Sigmoid colon (tissue), 7 donors: Measurements from ENCODE around the gene ATP2A2. TPM values are rescaled to one million over a fixed set of nuclear protein-coding genes. Genes with fewer than 3 reads are reported as not detected.

Experiments used
- DNase-seq: peaks from one replicate; pipeline ENCODE4 v3.0.0-alpha.2; 2019
- H3K27ac ChIP-seq, 4 donors: fragments of 200-600 bp; sonication (generic); one replicate each; pipeline ENCODE4 v1.5.1; 2016 to 2019; ENCODE audit warnings: mild to moderate bottlenecking in 1 of 4
- H3K27me3 ChIP-seq, 3 donors: fragments of 200-600 bp; sonication (generic); one replicate each; pipeline ENCODE4 v1.5.1; 2019; ENCODE audit warnings: mild to moderate bottlenecking in 1 of 3
- H3K36me3 ChIP-seq, 4 donors: fragments of 200-600 bp; sonication (generic); one replicate each; pipeline ENCODE4 v1.5.1; 2016 to 2019
- H3K4me1 ChIP-seq, 4 donors: fragments of 200-600 bp; sonication (generic); one replicate each; pipeline ENCODE4 v1.5.1; 2017 to 2019
- H3K4me3 ChIP-seq, 4 donors: fragments of 200-600 bp; sonication (generic); one replicate each; pipeline ENCODE4 v1.5.1; 2017 to 2019; ENCODE audit warnings: mild to moderate bottlenecking in 2 of 4, moderate library complexity in 1 of 4
- H3K9me3 ChIP-seq, 4 donors: fragments of 200-600 bp in 3 of 4; sonication (generic) in 3 of 4; one replicate each; pipeline versions ENCODE4 v1.5.1 to v1.6.1; 2013 to 2019
- CTCF ChIP-seq, 4 experiments: fragments of 450-650 bp in 3 of 4; fragments of 200-600 bp in 1 of 4; IDR thresholded peaks; one replicate each; pipeline ENCODE4 v1.5.1; 2016 to 2019; ENCODE audit warnings: antibody characterized with exemption in 4 of 4, mild to moderate bottlenecking in 3 of 4, moderate library complexity in 2 of 4
- EP300 ChIP-seq, 4 donors: sonication (generic); formaldehyde crosslinking; IDR thresholded peaks; one replicate each; pipeline ENCODE4 v1.6.1; 2017; ENCODE audit warnings: antibody characterized with exemption in 4 of 4
- POLR2A ChIP-seq, 2 donors: fragments of 450-650 bp; IDR thresholded peaks; one replicate each; pipeline ENCODE4 v1.6.1; 2016; ENCODE audit warnings: antibody characterized with exemption in 2 of 2, mild to moderate bottlenecking in 2 of 2, moderate library complexity in 2 of 2
- POLR2AphosphoS5 ChIP-seq, 4 donors: sonication (generic); formaldehyde crosslinking; IDR thresholded peaks; one replicate each; pipeline ENCODE4 v1.6.1; 2017; ENCODE audit warnings: antibody characterized with exemption in 4 of 4
- WGBS, 2 donors: extraction: QIAGEN DNeasy Blood & Tissue Kit; methylation state at CpG; one replicate each; pipeline ENCODE4 v1.1.7; 2013; 5-methylcytosine and 5-hydroxymethylcytosine counted together
- intact Hi-C: fragments of 100-400 bp; cut with DNase I; formaldehyde crosslinking; loops from one replicate; pipeline ENCODE4 v1.15.1; 2023
- polyA plus RNA-seq, 3 donors: library from polyadenylated mRNA; stranded (reverse); fragments of 200-250 nt; gene quantifications; one replicate each; pipeline ENCODE4 v1.2.3, GENCODE V29; 2013
- total RNA-seq, 4 donors: library from RNA; depleted of rRNA; stranded (reverse); fragments of >200 nt; gene quantifications; one replicate each; pipeline ENCODE4 v1.1.0, GENCODE V29; 2016
- donor health status: healthy with polysubstance abuse.
- donor health status: Bipolar disorder and iron deficiency.
- donor health status: healthy.

The ATP2A2 gene
- total and polyA plus RNA-seq, 7 donors, result 16.6 to 121 (median 84.9) TPM

GRCh38 chr12:110348431-110349059 lies 67.5 kb downstream of the ATP2A2 start:
- TF ChIP-seq POLR2A (IDR thresholded peaks at IDR 0.05) (no peak), EP300 (IDR thresholded peaks at IDR 0.05) (no peak), POLR2AphosphoS5 (IDR thresholded peaks at IDR 0.05) (no peak), CTCF (IDR thresholded peaks at IDR 0.05) (no peak)
- Histone ChIP-seq H3K4me1 (peaks cover 0 to 24% (median 11%) of the 10 kb centered on the region in 4 donors), H3K27ac (no peak overlapping the region), H3K9me3 (no peaks in the 10 kb centered on the region), H3K36me3 (peaks cover 30 to 79% (median 50%) of the 10 kb centered on the region in 4 donors), H3K27me3 (no peaks in the 10 kb centered on the region), H3K4me3 (no peak overlapping the region)
- WGBS, 2 donors, result 89 to 94% methylated on average over 7 of the region's 7 CpGs
- intact Hi-C loops, result no loop called here
- DNase-seq, result no peak

GRCh38 chr12:110349096-110349495 lies 68.0 kb downstream of the ATP2A2 start:
- H3K36me3 ChIP-seq, result peaks cover 25 to 73% (median 45%) of the 10 kb centered on the region in 4 donors
- intact Hi-C loops, result no loop called here

GRCh38 chr12:110349514-110350151 lies 68.6 kb downstream of the ATP2A2 start:
- Histone ChIP-seq H3K9me3 (no peaks in the 10 kb centered on the region), H3K4me1 (peaks cover 0 to 24% (median 11%) of the 10 kb centered on the region in 4 donors), H3K4me3 (no peak overlapping the region), H3K27ac (no peak overlapping the region), H3K27me3 (no peaks in the 10 kb centered on the region), H3K36me3 (peaks cover 21 to 68% (median 39%) of the 10 kb centered on the region in 4 donors)
- TF ChIP-seq POLR2AphosphoS5 (IDR thresholded peaks at IDR 0.05), result peak in 1 of 4 donors; percentile 15
- no peak for TF ChIP-seq EP300 (IDR thresholded peaks at IDR 0.05)
- intact Hi-C loops, result no loop called here
- 48 to 79% methylated on average over 12 of the region's 12 CpGs for whole genome bisulfite sequencing, 2 donors
- DNase-seq, result no peak

More at GRCh38 chr12:110349096-110349495, 68.0 kb downstream of the ATP2A2 start:
- Histone ChIP-seq H3K27ac (no peak overlapping the region), H3K27me3 (no peaks in the 10 kb centered on the region), H3K4me1 (peaks cover 0 to 24% (median 11%) of the 10 kb centered on the region in 4 donors), H3K9me3 (no peaks in the 10 kb centered on the region), H3K4me3 (no peak overlapping the region)
- WGBS, 2 donors, result 77 to 93% methylated on average over 4 of the region's 4 CpGs
- DNase-seq, result no peak
- no peak for TF ChIP-seq EP300 (IDR thresholded peaks at IDR 0.05)
- no peak for TF ChIP-seq CTCF (IDR thresholded peaks at IDR 0.05)
- no peak for TF ChIP-seq POLR2A (IDR thresholded peaks at IDR 0.05)
- TF ChIP-seq POLR2AphosphoS5 (IDR thresholded peaks at IDR 0.05), result no peak

GRCh38 chr12:110351119-110351518 lies 70.1 kb downstream of the ATP2A2 start:
- Histone ChIP-seq H3K9me3 (no peaks in the 10 kb centered on the region), H3K4me3 (no peak overlapping the region), H3K27me3 (no peaks in the 10 kb centered on the region), H3K4me1 (peaks cover 0 to 23% (median 8%) of the 10 kb centered on the region in 4 donors), H3K36me3 (peaks cover 7 to 53% (median 24%) of the 10 kb centered on the region in 4 donors), H3K27ac (no peak overlapping the region)
- DNase-seq, result no peak
- intact Hi-C loops, result no loop called here
- WGBS, 2 donors, result 94 to 95% methylated on average over 8 of the region's 8 CpGs
- TF ChIP-seq POLR2AphosphoS5 (IDR thresholded peaks at IDR 0.05), result no peak
- no peak for TF ChIP-seq POLR2A (IDR thresholded peaks at IDR 0.05)

- no peaks in the 10 kb centered on the region for H3K9me3 ChIP-seq
- 84 to 93% methylated on average over 3 of the region's 3 CpGs for WGBS, 2 donors
- no peak overlapping the region for H3K27ac ChIP-seq
- no peaks in the 10 kb centered on the region for H3K27me3 ChIP-seq
- H3K4me3 ChIP-seq, result no peak overlapping the region
- DNase-seq, result no peak
- H3K4me1 ChIP-seq, result peaks cover 0 to 11% (median under 1%) of the 10 kb centered on the region in 4 donors
- no peak for TF ChIP-seq CTCF (IDR thresholded peaks at IDR 0.05)
- intact Hi-C loops, result no loop called here
- peaks cover 6 to 41% (median 17%) of the 10 kb centered on the region in 4 donors for H3K36me3 ChIP-seq
Measured at GRCh38 chr12:110352401-110352800, 71.4 kb downstream of the ATP2A2 start.
